SK-N-SH (cell line): ENCODE measurements around the gene PDE4A.

Experiments used
- CTCF ChIP-seq: fragments of 200-600 bp; sonication (generic); IDR thresholded peaks from 2 replicates; pipeline ENCODE4 v1.6.1; 2017; ENCODE audit warnings: antibody characterized with exemption, mild to moderate bottlenecking, moderate library complexity
- ELF1 ChIP-seq: IDR thresholded peaks from 2 replicates; pipeline ENCODE4 v1.4.0; 2012
- FOXJ3 ChIP-seq: sonication (generic); formaldehyde crosslinking; IDR thresholded peaks from 2 replicates; pipeline ENCODE4 v1.5.1; 2020; ENCODE audit warnings: mild to moderate bottlenecking, missing genetic modification reagents
- GABPA ChIP-seq: IDR thresholded peaks from 2 replicates; pipeline ENCODE4 v1.4.0; 2012; ENCODE audit warnings: low read depth, mild to moderate bottlenecking
- GATA2 ChIP-seq: sonication (generic); formaldehyde crosslinking; IDR thresholded peaks from 2 replicates; pipeline ENCODE4 v1.5.0; 2020; ENCODE audit warnings: mild to moderate bottlenecking, missing genetic modification reagents
- MEF2A ChIP-seq: IDR thresholded peaks from 2 replicates; pipeline ENCODE4 v1.4.0; 2012; ENCODE audit warnings: low read depth, borderline replicate concordance
- MXI1 ChIP-seq: IDR thresholded peaks from 2 replicates; pipeline ENCODE4 v1.6.1; 2012; ENCODE audit warnings: mild to moderate bottlenecking, low read depth, low read length, improper control_type of control experiment
- POLR2AphosphoS5 ChIP-seq: IDR thresholded peaks from 2 replicates; pipeline ENCODE4 v1.6.1; 2012; ENCODE audit warnings: low read depth, low read length
- RCOR1 ChIP-seq: fragments of 150-350 bp; IDR thresholded peaks from 2 replicates; pipeline ENCODE4 v1.6.1; 2017; ENCODE audit warnings: antibody characterized with exemption, low read length
- RFX5 ChIP-seq: IDR thresholded peaks from 2 replicates; pipeline ENCODE4 v1.6.1; 2012; ENCODE audit warnings: mild to moderate bottlenecking, improper control_type of control experiment, low read length
- TAF1 ChIP-seq: IDR thresholded peaks from 2 replicates; pipeline ENCODE4 v1.6.1; 2012; ENCODE audit warnings: low read depth, mild to moderate bottlenecking, low read length, moderate library complexity, borderline replicate concordance
- TF ChIP-seq, protein P1 (sequence below): fragments of 150-350 bp; IDR thresholded peaks from 2 replicates; pipeline ENCODE4 v1.6.1; 2017; ENCODE audit warnings: antibody characterized with exemption, low read length, low read depth, borderline replicate concordance

DNA sequence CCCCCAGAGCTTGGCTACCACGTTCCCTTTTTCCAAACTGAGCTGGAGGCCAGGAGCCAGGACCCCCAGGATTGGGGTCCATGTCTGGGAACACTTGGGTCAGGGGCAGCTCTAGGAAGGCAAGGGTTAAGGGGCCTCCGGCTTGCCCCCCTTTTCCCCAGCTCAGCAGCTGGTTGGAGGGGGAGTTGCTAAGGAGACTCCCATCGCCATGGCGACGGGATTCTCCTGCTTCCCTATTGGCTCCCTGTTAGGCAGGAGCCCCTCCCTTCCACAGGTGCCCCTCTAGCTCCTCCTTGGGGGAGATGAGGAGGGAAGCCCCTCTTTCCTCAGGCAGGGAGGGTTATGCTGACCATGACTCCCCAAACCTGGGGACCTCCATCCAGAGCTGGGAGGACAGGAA is 33.9 kb downstream of the PDE4A start:
- TF ChIP-seq CTCF (no peak), GABPA (no peak), POLR2AphosphoS5 (no peak), MXI1 (peak; percentile 53; the same call in 1 of the 2 replicates), RCOR1 (no peak), RFX5 (peak; percentile 98), FOXJ3 (CRISPR knock-in tag) (no peak), TAF1 (no peak), MEF2A (no peak), GATA2 (CRISPR knock-in tag) (no peak), ELF1 (no peak)
- TF ChIP-seq, protein P1, sequence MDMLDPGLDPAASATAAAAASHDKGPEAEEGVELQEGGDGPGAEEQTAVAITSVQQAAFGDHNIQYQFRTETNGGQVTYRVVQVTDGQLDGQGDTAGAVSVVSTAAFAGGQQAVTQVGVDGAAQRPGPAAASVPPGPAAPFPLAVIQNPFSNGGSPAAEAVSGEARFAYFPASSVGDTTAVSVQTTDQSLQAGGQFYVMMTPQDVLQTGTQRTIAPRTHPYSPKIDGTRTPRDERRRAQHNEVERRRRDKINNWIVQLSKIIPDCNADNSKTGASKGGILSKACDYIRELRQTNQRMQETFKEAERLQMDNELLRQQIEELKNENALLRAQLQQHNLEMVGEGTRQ: no peak
